Gastroesophageal sphincter (tissue), 3 donors: ENCODE data around the gene GALNT2.

Experiments
- CTCF ChIP-seq, 4 experiments: fragments of 200-600 bp in 2 of 4; fragments of 450-650 bp in 2 of 4; sonication (generic) in 1 of 4; IDR thresholded peaks; one replicate each; pipeline ENCODE4 v1.5.1; 2017 to 2019; ENCODE audit warnings: antibody characterized with exemption in 4 of 4, mild to moderate bottlenecking in 2 of 4, moderate library complexity in 2 of 4
- POLR2A ChIP-seq, 2 donors: fragments of 450-650 bp; IDR thresholded peaks; one replicate each; pipeline ENCODE4 v1.6.1; 2017; ENCODE audit warnings: antibody characterized with exemption in 2 of 2, mild to moderate bottlenecking in 2 of 2, moderate library complexity in 1 of 2
- POLR2AphosphoS5 ChIP-seq: sonication (generic); formaldehyde crosslinking; IDR thresholded peaks from one replicate; pipeline ENCODE4 v1.6.1; 2017; ENCODE audit warnings: antibody characterized with exemption

- TF ChIP-seq CTCF (IDR thresholded peaks at IDR 0.05) = no peak
- TF ChIP-seq POLR2AphosphoS5 = no peak
- no peak for TF ChIP-seq POLR2A (IDR thresholded peaks at IDR 0.05)
Measured at GRCh38 chr1:230240446-230241086, 173.5 kb downstream of the GALNT2 start.
